ENCODE measurements around the gene CANT1. TPM values are rescaled to one million over a fixed set of nuclear protein-coding genes. Genes with fewer than 3 reads are reported as not detected.

The CANT1 gene
- total RNA-seq (10 to 100 TPM; 14.0 to 18.9 TPM), polyA plus RNA-seq (10 to 100 TPM in 1 of 2 donors, 1 to 10 TPM in 1; 6.2 to 20.0 TPM)

DNA sequence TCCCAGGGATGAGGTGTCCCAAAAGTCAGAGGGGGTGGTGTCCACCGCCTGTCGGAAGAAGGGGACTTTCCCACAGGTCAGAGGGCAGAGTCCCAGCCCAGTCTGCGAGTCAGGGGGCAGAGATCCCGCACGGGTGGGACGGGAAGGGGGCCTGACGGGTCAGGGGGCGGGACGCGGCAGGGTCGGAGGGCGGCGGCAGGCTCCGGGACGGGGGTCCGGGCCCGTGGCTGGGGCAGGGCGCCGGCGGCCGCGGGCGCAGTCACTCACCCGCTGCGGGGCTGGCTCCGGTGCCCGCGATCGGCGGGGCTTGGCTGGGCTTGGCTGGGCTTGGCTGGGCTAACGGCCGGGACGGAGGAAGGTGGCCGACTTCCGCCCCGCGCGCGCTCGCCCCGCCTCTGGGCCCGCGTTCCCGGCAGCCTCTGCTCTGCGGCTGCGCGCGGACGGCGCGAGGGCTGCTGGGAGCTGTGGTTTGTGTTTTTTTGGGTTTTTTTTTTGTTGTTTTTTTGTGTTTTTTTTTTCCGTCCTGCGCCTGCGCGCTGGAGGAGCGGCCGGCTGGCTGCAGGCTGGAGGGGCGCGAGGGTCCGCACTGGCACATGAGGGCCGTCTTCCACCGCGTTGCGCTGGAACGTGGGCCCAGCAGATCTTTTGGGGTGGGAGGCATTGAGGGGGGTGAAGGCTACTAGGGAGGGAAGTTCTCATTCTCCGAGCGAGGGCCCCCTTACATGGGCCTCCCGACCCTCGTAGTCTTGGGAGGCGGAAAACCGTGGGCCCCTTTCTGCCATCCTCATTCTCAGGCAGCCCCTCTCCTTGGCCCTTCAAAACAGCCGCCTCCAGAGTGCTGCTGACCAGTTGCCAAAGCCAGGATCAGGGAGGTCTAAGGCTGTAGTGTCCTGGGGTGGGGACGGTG lies at the start of gene CANT1:
TSS of gene CANT1 (minus strand) at position 368 of the 907 bp plus-strand sequence. CDS start 12,142 bp downstream, outside the sequence.
- Histone ChIP-seq H3K4me3 (ENCODE audit: low read depth in 1 of 3, low read length in 3 of 3) (peak within 1 kb of the TSS; percentile 59 to 98 (median 91)), H3K9ac (ENCODE audit: low read depth in 1 of 2, low read length in 2 of 2) (peak within 1 kb of the TSS; percentile 83 to 89), H3K27ac (ENCODE audit: low read depth in 1 of 2, low read length in 2 of 2) (peak within 1 kb of the TSS; percentile 73 to 83), H3K4me1 (ENCODE audit: control insufficient read depth in 4 of 4, insufficient read depth in 4 of 4, low read length in 3 of 4) (peaks cover 0 to 30% (median 10%) of the 10 kb centered on the region in 4 donors), H3K27me3 (ENCODE audit: control insufficient read depth in 4 of 4, insufficient read depth in 4 of 4, low read length in 3 of 4) (no peaks in the 10 kb centered on the region), H3K9me3 (ENCODE audit: control insufficient read depth in 4 of 4, low read length in 3 of 4) (no peaks in the 10 kb centered on the region), H3K36me3 (ENCODE audit: control insufficient read depth in 4 of 4, insufficient read depth in 3 of 4, low read depth in 1 of 4, low read length in 3 of 4) (no peaks in the 10 kb centered on the region)
- 2% methylated on average over 73 of the region's 73 CpGs for WGBS
- DNase-seq (ENCODE audit: low spot score) = peak; percentile 86
- TF ChIP-seq GABPA (IDR thresholded peaks at IDR 0.05 in 1 of 2, conservative IDR thresholded peaks at IDR 0.05 in 1 of 2) (peak in 1 of 2 donors; percentile 62), CTCF (IDR thresholded peaks at IDR 0.05; ENCODE audit: low read depth, low read length, missing input control) (no peak), NR2F2 (IDR thresholded peaks at IDR 0.05) (peak; percentile 32)
- TF ChIP-seq, protein P1, sequence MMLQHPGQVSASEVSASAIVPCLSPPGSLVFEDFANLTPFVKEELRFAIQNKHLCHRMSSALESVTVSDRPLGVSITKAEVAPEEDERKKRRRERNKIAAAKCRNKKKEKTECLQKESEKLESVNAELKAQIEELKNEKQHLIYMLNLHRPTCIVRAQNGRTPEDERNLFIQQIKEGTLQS (IDR thresholded peaks at IDR 0.05) = no peak

DNA sequence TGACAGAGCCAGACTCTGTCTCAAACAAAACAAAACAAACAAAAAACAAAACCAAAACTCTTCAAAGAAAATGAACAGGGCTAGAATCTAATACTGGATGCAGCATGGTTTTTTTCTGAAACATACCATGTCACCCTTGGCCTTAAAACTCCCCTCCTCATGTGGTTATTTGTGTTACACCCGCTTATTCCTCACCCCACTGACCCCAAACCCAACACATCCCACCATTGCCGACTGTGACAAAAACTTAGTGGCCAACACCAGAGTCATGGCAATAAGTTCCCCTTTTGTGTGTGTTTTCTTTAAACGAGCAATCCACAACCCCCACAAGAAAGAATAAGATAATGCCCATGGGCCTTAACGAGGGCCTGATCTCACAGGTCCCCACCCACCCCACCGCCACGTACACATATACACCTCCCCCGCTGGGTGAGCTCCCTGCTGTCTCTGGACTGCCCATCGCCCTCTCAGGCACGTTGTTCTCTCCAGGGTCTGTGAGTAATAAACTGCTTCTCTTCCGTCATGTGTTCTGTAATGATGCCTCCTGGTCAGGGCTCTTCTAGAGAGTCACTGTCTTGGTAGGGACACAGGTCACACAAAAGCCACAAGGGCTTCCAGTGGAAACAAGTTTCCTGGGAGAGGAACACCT lies 48.3 kb upstream of the CANT1 start:
- TF ChIP-seq GABPA (IDR thresholded peaks at IDR 0.05 in 1 of 2, conservative IDR thresholded peaks at IDR 0.05 in 1 of 2) (no peak), YY1 (IDR thresholded peaks at IDR 0.05) (no peak), EGR1 (IDR thresholded peaks at IDR 0.05; ENCODE audit: low read depth in 2 of 2) (no peak), HNF4G (IDR thresholded peaks at IDR 0.05) (no peak), MAX (IDR thresholded peaks at IDR 0.05) (no peak), RXRA (IDR thresholded peaks at IDR 0.05) (no peak), RAD21 (IDR thresholded peaks at IDR 0.05) (no peak), SP1 (IDR thresholded peaks at IDR 0.05) (no peak), TAF1 (conservative IDR thresholded peaks at IDR 0.05) (no peak)
- TF ChIP-seq, protein P1 (IDR thresholded peaks at IDR 0.05) = no peak
- TF ChIP-seq, protein P2, sequence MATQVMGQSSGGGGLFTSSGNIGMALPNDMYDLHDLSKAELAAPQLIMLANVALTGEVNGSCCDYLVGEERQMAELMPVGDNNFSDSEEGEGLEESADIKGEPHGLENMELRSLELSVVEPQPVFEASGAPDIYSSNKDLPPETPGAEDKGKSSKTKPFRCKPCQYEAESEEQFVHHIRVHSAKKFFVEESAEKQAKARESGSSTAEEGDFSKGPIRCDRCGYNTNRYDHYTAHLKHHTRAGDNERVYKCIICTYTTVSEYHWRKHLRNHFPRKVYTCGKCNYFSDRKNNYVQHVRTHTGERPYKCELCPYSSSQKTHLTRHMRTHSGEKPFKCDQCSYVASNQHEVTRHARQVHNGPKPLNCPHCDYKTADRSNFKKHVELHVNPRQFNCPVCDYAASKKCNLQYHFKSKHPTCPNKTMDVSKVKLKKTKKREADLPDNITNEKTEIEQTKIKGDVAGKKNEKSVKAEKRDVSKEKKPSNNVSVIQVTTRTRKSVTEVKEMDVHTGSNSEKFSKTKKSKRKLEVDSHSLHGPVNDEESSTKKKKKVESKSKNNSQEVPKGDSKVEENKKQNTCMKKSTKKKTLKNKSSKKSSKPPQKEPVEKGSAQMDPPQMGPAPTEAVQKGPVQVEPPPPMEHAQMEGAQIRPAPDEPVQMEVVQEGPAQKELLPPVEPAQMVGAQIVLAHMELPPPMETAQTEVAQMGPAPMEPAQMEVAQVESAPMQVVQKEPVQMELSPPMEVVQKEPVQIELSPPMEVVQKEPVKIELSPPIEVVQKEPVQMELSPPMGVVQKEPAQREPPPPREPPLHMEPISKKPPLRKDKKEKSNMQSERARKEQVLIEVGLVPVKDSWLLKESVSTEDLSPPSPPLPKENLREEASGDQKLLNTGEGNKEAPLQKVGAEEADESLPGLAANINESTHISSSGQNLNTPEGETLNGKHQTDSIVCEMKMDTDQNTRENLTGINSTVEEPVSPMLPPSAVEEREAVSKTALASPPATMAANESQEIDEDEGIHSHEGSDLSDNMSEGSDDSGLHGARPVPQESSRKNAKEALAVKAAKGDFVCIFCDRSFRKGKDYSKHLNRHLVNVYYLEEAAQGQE (IDR thresholded peaks at IDR 0.05) = no peak
- TF ChIP-seq, protein P3, sequence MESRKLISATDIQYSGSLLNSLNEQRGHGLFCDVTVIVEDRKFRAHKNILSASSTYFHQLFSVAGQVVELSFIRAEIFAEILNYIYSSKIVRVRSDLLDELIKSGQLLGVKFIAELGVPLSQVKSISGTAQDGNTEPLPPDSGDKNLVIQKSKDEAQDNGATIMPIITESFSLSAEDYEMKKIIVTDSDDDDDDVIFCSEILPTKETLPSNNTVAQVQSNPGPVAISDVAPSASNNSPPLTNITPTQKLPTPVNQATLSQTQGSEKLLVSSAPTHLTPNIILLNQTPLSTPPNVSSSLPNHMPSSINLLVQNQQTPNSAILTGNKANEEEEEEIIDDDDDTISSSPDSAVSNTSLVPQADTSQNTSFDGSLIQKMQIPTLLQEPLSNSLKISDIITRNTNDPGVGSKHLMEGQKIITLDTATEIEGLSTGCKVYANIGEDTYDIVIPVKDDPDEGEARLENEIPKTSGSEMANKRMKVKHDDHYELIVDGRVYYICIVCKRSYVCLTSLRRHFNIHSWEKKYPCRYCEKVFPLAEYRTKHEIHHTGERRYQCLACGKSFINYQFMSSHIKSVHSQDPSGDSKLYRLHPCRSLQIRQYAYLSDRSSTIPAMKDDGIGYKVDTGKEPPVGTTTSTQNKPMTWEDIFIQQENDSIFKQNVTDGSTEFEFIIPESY (IDR thresholded peaks at IDR 0.05) = no peak
- no peak for DNase-seq (ENCODE audit: low spot score)
- Histone ChIP-seq H3K4me1 (ENCODE audit: control insufficient read depth in 4 of 4, insufficient read depth in 4 of 4, low read length in 3 of 4) (no peaks in the 10 kb centered on the region), H3K27ac (ENCODE audit: low read depth in 1 of 2, low read length in 2 of 2) (no peak overlapping the region), H3K9ac (ENCODE audit: low read depth in 1 of 2, low read length in 2 of 2) (no peak overlapping the region), H3K36me3 (ENCODE audit: control insufficient read depth in 4 of 4, insufficient read depth in 3 of 4, low read depth in 1 of 4, low read length in 3 of 4) (no peaks in the 10 kb centered on the region), H3K9me3 (ENCODE audit: control insufficient read depth in 4 of 4, low read length in 3 of 4) (peaks cover 0 to 8% (median 2%) of the 10 kb centered on the region in 4 donors), H3K4me3 (ENCODE audit: low read depth in 1 of 3, low read length in 3 of 3) (no peak overlapping the region), H3K27me3 (ENCODE audit: control insufficient read depth in 4 of 4, insufficient read depth in 4 of 4, low read length in 3 of 4) (no peaks in the 10 kb centered on the region)
- 83% methylated on average over 10 of the region's 10 CpGs for WGBS

Data from liver (tissue), 9 donors.